HCT116 (cell line): ENCODE results near the gene PLD3. TPM values are rescaled to one million over a fixed set of nuclear protein-coding genes. Genes with fewer than 3 reads are reported as not detected.

Experiments
- ATAC-seq: fragments of 200-7000 bp; cut with Tn5 transposase; 2 replicates; pipeline ENCODE4 v1.9.1; 2020; ENCODE audit warnings: mild to moderate bottlenecking, moderate library complexity
- BruUV-seq: library from RNA; stranded (reverse); fragments of 400-500 nt; replicated peaks from 2 replicates; lab custom pipeline; 2021; lab: Mats Ljungman, UMichigan
- CTCF ChIA-PET: fragments of 300-600 bp; sonication (Branson Sonifier 250); formaldehyde crosslinking; loops from one replicate; lab custom pipeline; 2021; ENCODE audit warnings: antibody characterized with exemption; lab: Charles Lee
- POLR2A ChIA-PET: fragments of 300-600, 350-600 bp; sonication (Branson Sonifier 250); formaldehyde crosslinking; loops from one replicate; lab custom pipeline; 2021; ENCODE audit warnings: antibody characterized with exemption; lab: Charles Lee
- RAD21 ChIA-PET, 2 experiments: fragments of 300-600 bp; sonication (Branson Sonifier 250); formaldehyde crosslinking; loops; one replicate each; lab custom pipeline; 2023; ENCODE audit warnings: low total read pairs in 2 of 2; ENCODE audit not compliant: uncharacterized antibody in 2 of 2, unreplicated experiment in 2 of 2, low non-redundant PET in 1 of 2; lab: Charles Lee
- DNase-seq: peaks from one replicate; pipeline ENCODE4 v3.0.0-alpha.2; 2010; ENCODE audit warnings: low read depth, low spot score
- H2AFZ ChIP-seq: fragments of 200-600 bp; shearing (Covaris generic), sonication (generic); 2 replicates; pipeline ENCODE4 v1.6.1; 2017; ENCODE audit warnings: low read depth, mixed run types, mixed read lengths, antibody characterized with exemption, low read length; ENCODE audit not compliant: poor library complexity, severe bottlenecking
- H3K27ac ChIP-seq: 2 replicates; pipeline ENCODE4 v1.5.1; 2012; ENCODE audit warnings: low read depth, low read length
- H3K27me3 ChIP-seq: fragments of 200-600 bp; sonication (generic); 2 replicates; pipeline ENCODE4 v1.6.1; 2016; ENCODE audit warnings: mixed run types, low read length, mixed read lengths; ENCODE audit not compliant: insufficient read depth
- H3K36me3 ChIP-seq, 2 experiments: fragments of 200-500 bp in 1 of 2; fragments of 200-600 bp in 1 of 2; sonication (Bioruptor generic) in 1 of 2; sonication (generic) in 1 of 2; 2 replicates each; pipeline versions ENCODE4 v1.5.1 to v1.6.1; 2014 to 2016; ENCODE audit warnings: low read length in 2 of 2, inconsistent platforms in 1 of 2, mixed read lengths in 1 of 2, mixed run types in 1 of 2; ENCODE audit not compliant: insufficient read depth in 2 of 2, control insufficient read depth in 1 of 2
- H3K4me1 ChIP-seq, 2 experiments: fragments of 200-600 bp in 1 of 2; sonication (generic) in 1 of 2; 2 replicates each; pipeline versions ENCODE4 v1.5.1 to v1.6.1; 2012 to 2017; ENCODE audit warnings: low read length in 2 of 2, inconsistent platforms in 1 of 2, mild to moderate bottlenecking in 1 of 2, mixed read lengths in 1 of 2, mixed run types in 1 of 2, moderate library complexity in 1 of 2; ENCODE audit not compliant: insufficient read depth in 2 of 2, control insufficient read depth in 1 of 2
- H3K4me2 ChIP-seq: fragments of 200-600 bp; sonication (generic); 2 replicates; pipeline ENCODE4 v1.6.1; 2017; ENCODE audit warnings: mixed run types, low read length, mixed read lengths
- H3K4me3 ChIP-seq, 2 experiments: fragments of 200-600 bp in 1 of 2; sonication (generic) in 1 of 2; replicated peaks in 1 of 2; 2 replicates each; pipeline ENCODE4 v1.5.1; 2011 to 2016; ENCODE audit warnings: low read length in 2 of 2, control low read depth in 1 of 2, low read depth in 1 of 2, mild to moderate bottlenecking in 1 of 2, mixed read lengths in 1 of 2, mixed run types in 1 of 2
- H3K79me2 ChIP-seq: fragments of 200-600 bp; sonication (generic); 2 replicates; pipeline ENCODE4 v1.6.1; 2017; ENCODE audit warnings: mild to moderate bottlenecking, mixed run types, low read length, moderate library complexity, mixed read lengths; ENCODE audit not compliant: insufficient read depth
- H3K9ac ChIP-seq: fragments of 200-600 bp; sonication (generic); 2 replicates; pipeline ENCODE4 v1.6.1; 2016; ENCODE audit warnings: low read length, mixed read lengths
- H3K9me2 ChIP-seq: fragments of 200-600 bp; sonication (generic), shearing (Covaris generic); 2 replicates; pipeline ENCODE4 v1.6.1; 2017; ENCODE audit warnings: mixed run types, mild to moderate bottlenecking, moderate library complexity; ENCODE audit not compliant: insufficient read depth
- H3K9me3 ChIP-seq, 2 experiments: fragments of 200-500 bp in 1 of 2; fragments of 200-600 bp in 1 of 2; sonication (Bioruptor generic) in 1 of 2; sonication (generic) in 1 of 2; 2 replicates each; pipeline ENCODE4 v1.6.1; 2014 to 2017; ENCODE audit warnings: low read length in 2 of 2, mixed read lengths in 2 of 2, inconsistent platforms in 1 of 2, low read depth in 1 of 2, mild to moderate bottlenecking in 1 of 2, mixed run types in 1 of 2, moderate library complexity in 1 of 2; ENCODE audit not compliant: control insufficient read depth in 1 of 2, insufficient read depth in 1 of 2
- H4K20me1 ChIP-seq: fragments of 200-600 bp; sonication (generic), shearing (Covaris generic); 2 replicates; pipeline ENCODE4 v1.6.1; 2017; ENCODE audit warnings: mixed run types, mild to moderate bottlenecking, moderate library complexity; ENCODE audit not compliant: insufficient read depth
- CBX3 ChIP-seq: IDR thresholded peaks from 2 replicates; pipeline ENCODE4 v1.6.1; 2012; ENCODE audit warnings: low read depth
- ELF1 ChIP-seq: IDR thresholded peaks from 2 replicates; pipeline ENCODE4 v1.6.1; 2012; ENCODE audit warnings: low read depth, borderline replicate concordance
- EZH2 ChIP-seq: fragments of 200-600 bp; sonication (generic); IDR thresholded peaks from 2 replicates; pipeline ENCODE4 v1.6.1; 2017; ENCODE audit warnings: antibody characterized with exemption, mixed run types
- JUND ChIP-seq: IDR thresholded peaks from 2 replicates; pipeline ENCODE4 v1.6.1; 2012
- MAX ChIP-seq: IDR thresholded peaks from 2 replicates; pipeline ENCODE4 v1.6.1; 2012
- POLR2A ChIP-seq: IDR thresholded peaks from 2 replicates; pipeline ENCODE4 v1.7.0; 2011; ENCODE audit warnings: borderline replicate concordance; ENCODE audit not compliant: insufficient read depth, insufficient read length; ENCODE audit errors: extremely low read depth
- POLR2AphosphoS5 ChIP-seq: IDR thresholded peaks from 2 replicates; pipeline ENCODE4 v1.6.1; 2011; ENCODE audit warnings: mild to moderate bottlenecking, low read depth, low read length, moderate library complexity
- RAD21 ChIP-seq: IDR thresholded peaks from 2 replicates; pipeline ENCODE4 v1.6.1; 2012; ENCODE audit warnings: low read depth, mild to moderate bottlenecking
- SIN3A ChIP-seq: IDR thresholded peaks from 2 replicates; pipeline ENCODE4 v1.6.1; 2012; ENCODE audit warnings: low read depth
- SP1 ChIP-seq: IDR thresholded peaks from 2 replicates; pipeline ENCODE4 v1.6.1; 2012; ENCODE audit warnings: low read depth
- SRF ChIP-seq: IDR thresholded peaks from 2 replicates; pipeline ENCODE4 v1.6.1; 2012; ENCODE audit warnings: low read depth
- ZBTB33 ChIP-seq: IDR thresholded peaks from 2 replicates; pipeline ENCODE4 v1.6.1; 2011; ENCODE audit warnings: mild to moderate bottlenecking, low read length, moderate library complexity; ENCODE audit not compliant: insufficient replicate concordance; ENCODE audit errors: extremely low read depth
- ZNF274 ChIP-seq: fragments of 200-500 bp; sonication (Bioruptor generic); IDR thresholded peaks from 2 replicates; pipeline ENCODE4 v1.6.1; 2014; ENCODE audit warnings: mild to moderate bottlenecking, low read depth, low read length, inconsistent platforms
- intact Hi-C: fragments of 100-400 bp; cut with micrococcal nuclease; formaldehyde crosslinking; loops from 2 replicates; pipeline ENCODE4 v1.10.0; 2022
- total RNA-seq: library from RNA; stranded (reverse); gene quantifications from one replicate; pipeline ENCODE4 v1.2.1, GENCODE V29; 2021; ENCODE audit not compliant: unreplicated experiment

PLD3 gene
- total RNA-seq, 1 experiment from 2014 or later: 123 TPM

- Histone ChIP-seq H3K9me3 (no peaks in the 10 kb centered on the region), H3K27ac (peak overlapping the region; percentile 43; the same call in 1 of the 2 replicates), H3K27me3 (no peaks in the 10 kb centered on the region), H3K36me3 (no peaks in the 10 kb centered on the region), H3K4me3 (peak overlapping the region in 1 of 2 experiments; percentile 45; a peak in 2 of 4 replicates), H4K20me1 (no peaks in the 10 kb centered on the region), H3K9me2 (no peaks in the 10 kb centered on the region), H3K9ac (peak overlapping the region; percentile 62), H2AFZ (no peak overlapping the region), H3K4me2 (peak overlapping the region; percentile 87), H3K4me1 (peaks cover 33 to 61% of the 10 kb centered on the region in 2 experiments), H3K79me2 (no peaks in the 10 kb centered on the region)
- DNase-seq (no peak), ATAC-seq (no peak)
- ChIA-PET CTCF (interaction anchor here (1.1 kb wide), 1 partner anchor 9 kb away, joined by 3 read pairs; no protein-coding TSS in a partner anchor), POLR2A (interaction anchor here (1.1 to 4.8 kb wide), 3 partner anchors 8 to 21 kb away, joined by 3 to 14 read pairs (median 5); partner anchors contain the start of gene SERTAD1), RAD21 (no interaction called here)
- TF ChIP-seq SRF (no peak), CBX3 (no peak), SIN3A (no peak), POLR2AphosphoS5 (no peak), JUND (no peak), RAD21 (no peak), EZH2 (no peak), ELF1 (no peak), ZNF274 (no peak), SP1 (no peak), ZBTB33 (no peak), POLR2A (no peak), MAX (no peak)
- intact Hi-C loops: no loop called here
- no TSS peak for BruUV-seq
Observed at GRCh38 chr19:40411958-40412499, 63.5 kb downstream of the PLD3 start.
